ENCODE measurements around the gene WDPCP. TPM values are rescaled to one million over a fixed set of nuclear protein-coding genes. Genes with fewer than 3 reads are reported as not detected.
"Not testable (repeated sequence)": the region's sequence is repeated elsewhere in the genome, so short reads cannot be mapped to it uniquely, and the experiment has no call there.

The WDPCP gene
- total and polyA plus RNA-seq, 10 of the 15 experiments (the other 5 are each of a cell fraction or from before 2014, with no cell fraction given) = 2.1 to 7.9 (median 4.6) TPM

GRCh38 chr2:63576546-63576945, 11.7 kb downstream of the WDPCP start:
- ATAC-seq (no peak), FAIRE-seq (no peak), DNase-seq (ENCODE audit: low read depth, low spot score) (no peak)
- Histone ChIP-seq H3K27me3 (replicated peaks in 1 of 2; ENCODE audit: control insufficient read depth in 2 of 2, insufficient read depth in 2 of 2, low read length in 1 of 2) (no peaks in the 10 kb centered on the region), H3K79me2 (ENCODE audit: control insufficient read depth, insufficient read depth, low read length) (no peaks in the 10 kb centered on the region; the same call in 1 of the 2 replicates), H3K9me3 (replicated peaks; ENCODE audit: control insufficient read depth, insufficient read depth, low read length) (no peaks in the 10 kb centered on the region; the same call in 1 of the 3 replicates), H3K4me2 (ENCODE audit: control insufficient read depth, insufficient read depth) (no peak overlapping the region), H3K36me3 (ENCODE audit: control insufficient read depth in 2 of 2, insufficient read depth in 2 of 2, low read length in 1 of 2) (no peaks in the 10 kb centered on the region), H3K27ac (ENCODE audit: control insufficient read depth, insufficient read depth) (no peak overlapping the region), H3K9ac (ENCODE audit: control insufficient read depth, insufficient read depth, low read length) (no peak overlapping the region), H2AFZ (ENCODE audit: control insufficient read depth, low read depth, low read length) (no peak overlapping the region), H3K4me1 (ENCODE audit: control insufficient read depth, insufficient read depth, low read length) (no peaks in the 10 kb centered on the region), H3K4me3 (no peak overlapping the region), H4K20me1 (ENCODE audit: control insufficient read depth, insufficient read depth) (no peaks in the 10 kb centered on the region)
- ChIA-PET POLR2A (no interaction called here), RAD21 (ENCODE audit: unreplicated experiment) (no interaction called here), CTCF (no interaction called here), SMC1A (ENCODE audit: uncharacterized antibody, unreplicated experiment) (interaction anchor here (1.8 kb wide), 1 partner anchor 11 kb away, joined by 6 read pairs; the partner anchor contains the start of gene WDPCP)
- intact Hi-C loops (cut with micrococcal nuclease; ENCODE audit: unreplicated experiment) (no loop called here), in situ Hi-C loops (cut with MboI) (no loop called here)
- no peak for TF ChIP-seq POLR2A (IDR thresholded peaks at IDR 0.05; ENCODE audit: low read depth, low read length)
- TF ChIP-seq ZNF207 (IDR thresholded peaks at IDR 0.05; ENCODE audit: borderline replicate concordance) = no peak
- TF ChIP-seq SIN3A (IDR thresholded peaks at IDR 0.05; ENCODE audit: low read depth, low read length) = no peak
- no peak for TF ChIP-seq SPI1 (IDR thresholded peaks at IDR 0.05; ENCODE audit: borderline replicate concordance, insufficient read depth, low read depth, low read length)
- no peak for TF ChIP-seq CREB1 (IDR thresholded peaks at IDR 0.05; ENCODE audit: low read depth)
- no peak for TF ChIP-seq ZBED1 (IDR thresholded peaks at IDR 0.05; ENCODE audit: borderline replicate concordance)
- no peak for TF ChIP-seq HDAC2 (IDR thresholded peaks at IDR 0.05)
- TF ChIP-seq TCF3 (IDR thresholded peaks at IDR 0.05; ENCODE audit: borderline replicate concordance, insufficient read depth, low read depth, low read length) = no peak
- TF ChIP-seq SMC3 (IDR thresholded peaks at IDR 0.05; ENCODE audit: borderline replicate concordance, low read length) = no peak
- TF ChIP-seq NR2F1 (conservative IDR thresholded peaks at IDR 0.05) = no peak
- no peak for TF ChIP-seq MTA3 (IDR thresholded peaks at IDR 0.05; ENCODE audit: borderline replicate concordance, low read length)
- no peak for TF ChIP-seq TBL1XR1 (IDR thresholded peaks at IDR 0.05; ENCODE audit: low read depth, low read length)
- TF ChIP-seq SMAD5 (IDR thresholded peaks at IDR 0.05; ENCODE audit: low read depth) = no peak
- TF ChIP-seq NFXL1 (IDR thresholded peaks at IDR 0.05; ENCODE audit: borderline replicate concordance) = no peak
- no peak for TF ChIP-seq SMAD1 (IDR thresholded peaks at IDR 0.05; ENCODE audit: low read depth, partially characterized antibody)
- TF ChIP-seq NFYB (IDR thresholded peaks at IDR 0.05; ENCODE audit: insufficient read depth, low read depth, low read length) = no peak
- no peak for TF ChIP-seq SUZ12 (IDR thresholded peaks at IDR 0.05; ENCODE audit: unreplicated experiment)
- BruUV-seq (replicated peaks) = no TSS peak

- H3K79me2 ChIP-seq (ENCODE audit: control insufficient read depth, insufficient read depth, low read length); H4K20me1 ChIP-seq (ENCODE audit: control insufficient read depth, insufficient read depth); H2AFZ ChIP-seq (ENCODE audit: control insufficient read depth, low read depth, low read length); H3K9ac ChIP-seq (ENCODE audit: control insufficient read depth, insufficient read depth, low read length); H3K36me3 ChIP-seq (ENCODE audit: control insufficient read depth in 2 of 2, insufficient read depth in 2 of 2, low read length in 1 of 2); DNase-seq (ENCODE audit: low read depth, low spot score); ATAC-seq; FAIRE-seq; H3K27ac ChIP-seq (ENCODE audit: control insufficient read depth, insufficient read depth); H3K4me3 ChIP-seq; POLR2A ChIA-PET; RAD21 ChIA-PET (ENCODE audit: unreplicated experiment); CTCF ChIA-PET; H3K27me3 ChIP-seq (replicated peaks in 1 of 2; ENCODE audit: control insufficient read depth in 2 of 2, insufficient read depth in 2 of 2, low read length in 1 of 2); H3K4me1 ChIP-seq (ENCODE audit: control insufficient read depth, insufficient read depth, low read length); H3K9me3 ChIP-seq (replicated peaks; ENCODE audit: control insufficient read depth, insufficient read depth, low read length); intact Hi-C loops (cut with micrococcal nuclease; ENCODE audit: unreplicated experiment); H3K4me2 ChIP-seq (ENCODE audit: control insufficient read depth, insufficient read depth); BruUV-seq (replicated peaks); in situ Hi-C loops (cut with MboI): not testable (repeated sequence)
- WGBS (ENCODE audit: insufficient coverage, insufficient replicate concordance, low lambda C conversion rate, missing lambda C conversion rate) = 79% methylated on average over 13 of the region's 13 CpGs
- SMC1A ChIA-PET (ENCODE audit: uncharacterized antibody, unreplicated experiment) = interaction anchor here (0.9 kb wide), 1 partner anchor 9 kb away, joined by 3 read pairs; no protein-coding TSS in a partner anchor
Measured at GRCh38 chr2:63573726-63574345, 14.4 kb downstream of the WDPCP start.
